NCI-H345 (cell line): ENCODE measurements around the gene ICA1L.

Experiments
- DNase-seq: peaks from one replicate; lab custom pipeline; 2025; lab: John Stamatoyannopoulos, UW

ICA1L gene

DNA sequence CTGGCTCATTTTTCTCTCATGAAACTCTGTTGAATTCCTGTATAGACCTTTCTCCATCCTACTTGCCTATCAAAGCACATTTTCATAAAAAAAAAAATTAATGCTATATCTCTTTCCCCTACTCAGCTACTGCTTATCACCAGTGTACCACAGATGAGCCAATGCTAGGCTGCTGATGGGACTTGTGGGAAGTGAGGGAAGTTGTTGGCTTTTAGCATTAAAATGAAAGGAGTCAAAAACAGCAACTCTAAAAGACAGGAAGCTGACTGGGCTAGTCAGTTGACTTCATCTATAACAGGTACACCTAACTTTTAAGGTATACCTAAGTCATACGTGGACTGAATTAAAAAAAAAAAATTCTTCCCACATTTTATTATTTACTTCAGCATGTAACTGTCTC lies 134.7 kb downstream of the ICA1L start:
- no peak for DNase-seq

DNA sequence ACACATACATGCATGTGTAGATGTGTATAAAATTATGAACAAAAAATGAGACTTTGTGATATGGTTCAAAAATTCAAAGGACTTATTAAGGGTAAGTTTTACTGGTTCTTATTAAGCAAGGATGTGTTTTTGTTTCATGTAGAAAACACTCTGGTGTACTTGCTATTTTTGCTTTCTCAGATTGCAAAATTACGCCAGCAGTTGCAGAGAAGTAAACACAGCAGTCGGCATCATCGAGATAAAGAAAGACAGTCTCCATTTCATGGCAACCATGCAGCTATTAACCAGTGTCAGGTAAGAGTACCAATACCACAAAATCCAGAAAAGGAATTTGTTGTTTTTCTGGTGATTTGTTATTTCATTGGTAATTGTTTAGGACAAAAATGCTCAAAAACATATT lies 145.5 kb downstream of the ICA1L start:
- no peak for DNase-seq

DNA sequence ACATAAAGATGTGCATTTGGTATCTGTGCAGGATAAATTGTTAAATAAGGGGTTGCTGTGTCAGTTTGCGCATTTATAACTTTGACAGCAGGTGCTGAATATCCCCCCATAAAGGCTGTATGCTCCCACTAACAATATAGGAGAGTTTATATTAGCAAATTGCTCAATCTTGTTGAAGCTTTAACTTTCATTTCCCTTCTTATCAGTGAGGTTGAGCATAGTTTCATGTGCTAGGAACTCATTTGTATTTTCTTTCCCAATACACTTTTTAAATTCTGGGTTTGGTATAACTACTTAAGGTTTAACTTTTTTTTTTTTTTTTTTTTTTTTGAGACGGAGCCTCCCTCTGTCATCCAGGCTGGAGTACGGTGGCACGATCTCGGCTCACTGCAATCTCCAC lies 147.8 kb downstream of the ICA1L start:
- DNase-seq = no peak
